Hepatocyte (in vitro differentiated cells): ENCODE results near the gene GSTM1.

ENCODE experiments used
- EZH2 ChIP-seq: fragments of 200-600 bp; sonication (generic); IDR thresholded peaks from 2 replicates; pipeline ENCODE4 v1.6.1; 2016; ENCODE audit warnings: antibody characterized with exemption, mild to moderate bottlenecking, borderline replicate concordance
- EZH2phosphoT487 ChIP-seq: fragments of 200-600 bp; sonication (generic); IDR thresholded peaks from one replicate; pipeline ENCODE4 v1.6.1; 2018; ENCODE audit warnings: antibody characterized with exemption, mild to moderate bottlenecking, low read depth, moderate library complexity; ENCODE audit not compliant: unreplicated experiment, severe bottlenecking
- TF ChIP-seq, protein P1 (sequence below): fragments of 200-600 bp; sonication (generic); IDR thresholded peaks from 2 replicates; pipeline ENCODE4 v1.5.1; 2016; ENCODE audit warnings: antibody characterized with exemption, mild to moderate bottlenecking; ENCODE audit not compliant: poor library complexity

- TF ChIP-seq, protein P1, sequence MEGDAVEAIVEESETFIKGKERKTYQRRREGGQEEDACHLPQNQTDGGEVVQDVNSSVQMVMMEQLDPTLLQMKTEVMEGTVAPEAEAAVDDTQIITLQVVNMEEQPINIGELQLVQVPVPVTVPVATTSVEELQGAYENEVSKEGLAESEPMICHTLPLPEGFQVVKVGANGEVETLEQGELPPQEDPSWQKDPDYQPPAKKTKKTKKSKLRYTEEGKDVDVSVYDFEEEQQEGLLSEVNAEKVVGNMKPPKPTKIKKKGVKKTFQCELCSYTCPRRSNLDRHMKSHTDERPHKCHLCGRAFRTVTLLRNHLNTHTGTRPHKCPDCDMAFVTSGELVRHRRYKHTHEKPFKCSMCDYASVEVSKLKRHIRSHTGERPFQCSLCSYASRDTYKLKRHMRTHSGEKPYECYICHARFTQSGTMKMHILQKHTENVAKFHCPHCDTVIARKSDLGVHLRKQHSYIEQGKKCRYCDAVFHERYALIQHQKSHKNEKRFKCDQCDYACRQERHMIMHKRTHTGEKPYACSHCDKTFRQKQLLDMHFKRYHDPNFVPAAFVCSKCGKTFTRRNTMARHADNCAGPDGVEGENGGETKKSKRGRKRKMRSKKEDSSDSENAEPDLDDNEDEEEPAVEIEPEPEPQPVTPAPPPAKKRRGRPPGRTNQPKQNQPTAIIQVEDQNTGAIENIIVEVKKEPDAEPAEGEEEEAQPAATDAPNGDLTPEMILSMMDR, result no peak
- TF ChIP-seq EZH2, result no peak
- no peak for TF ChIP-seq EZH2phosphoT487
Measured at GRCh38 chr1:109641078-109641740, 46.4 kb upstream of the GSTM1 start.
